ENCODE data around the gene SLC2A5. TPM values are rescaled to one million over a fixed set of nuclear protein-coding genes. Genes with fewer than 3 reads are reported as not detected.

SLC2A5 gene
- total and polyA plus RNA-seq, 10 donors = 2.9 to 23.6 (median 6.9) TPM

DNA sequence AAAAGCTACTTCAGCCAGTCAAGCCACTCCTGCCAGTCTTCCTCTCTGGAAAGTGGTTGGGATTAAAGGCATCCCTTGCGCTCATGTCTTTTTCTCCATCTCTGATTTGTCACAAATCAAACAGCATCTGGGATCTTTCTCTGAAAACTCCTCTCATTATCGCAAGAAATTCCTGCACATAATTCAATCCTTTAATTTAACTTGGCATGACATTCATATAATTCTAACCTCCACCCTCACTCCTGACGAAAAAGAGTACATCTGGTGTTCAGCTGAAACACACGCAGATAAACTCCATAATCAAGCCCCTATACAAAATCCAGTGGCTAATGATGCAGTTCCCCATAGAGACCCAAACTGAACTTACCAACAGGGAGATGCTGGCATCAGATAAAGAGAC, 19.4 kb upstream of the SLC2A5 start:
- Histone ChIP-seq H3K9me3 (no peaks in the 10 kb centered on the region), H3K4me1 (peaks cover 7 to 49% (median 26%) of the 10 kb centered on the region in 6 donors), H3K27me3 (replicated peaks in 1 of 7) (no peaks in the 10 kb centered on the region), H3K4me3 (no peak overlapping the region), H3K36me3 (no peaks in the 10 kb centered on the region), H3K27ac (peak overlapping the region in 4 of 8 donors; percentile 8 to 77 (median 14))
- TF ChIP-seq POLR2AphosphoS5 (IDR thresholded peaks at IDR 0.05) = no peak
- no peak for TF ChIP-seq POLR2A (IDR thresholded peaks at IDR 0.05)
- TF ChIP-seq, protein P1, sequence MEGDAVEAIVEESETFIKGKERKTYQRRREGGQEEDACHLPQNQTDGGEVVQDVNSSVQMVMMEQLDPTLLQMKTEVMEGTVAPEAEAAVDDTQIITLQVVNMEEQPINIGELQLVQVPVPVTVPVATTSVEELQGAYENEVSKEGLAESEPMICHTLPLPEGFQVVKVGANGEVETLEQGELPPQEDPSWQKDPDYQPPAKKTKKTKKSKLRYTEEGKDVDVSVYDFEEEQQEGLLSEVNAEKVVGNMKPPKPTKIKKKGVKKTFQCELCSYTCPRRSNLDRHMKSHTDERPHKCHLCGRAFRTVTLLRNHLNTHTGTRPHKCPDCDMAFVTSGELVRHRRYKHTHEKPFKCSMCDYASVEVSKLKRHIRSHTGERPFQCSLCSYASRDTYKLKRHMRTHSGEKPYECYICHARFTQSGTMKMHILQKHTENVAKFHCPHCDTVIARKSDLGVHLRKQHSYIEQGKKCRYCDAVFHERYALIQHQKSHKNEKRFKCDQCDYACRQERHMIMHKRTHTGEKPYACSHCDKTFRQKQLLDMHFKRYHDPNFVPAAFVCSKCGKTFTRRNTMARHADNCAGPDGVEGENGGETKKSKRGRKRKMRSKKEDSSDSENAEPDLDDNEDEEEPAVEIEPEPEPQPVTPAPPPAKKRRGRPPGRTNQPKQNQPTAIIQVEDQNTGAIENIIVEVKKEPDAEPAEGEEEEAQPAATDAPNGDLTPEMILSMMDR (IDR thresholded peaks at IDR 0.05 in 8 of 11, conservative IDR thresholded peaks at IDR 0.05 in 3 of 11) = no peak
- DNase-seq = no peak
- intact Hi-C loops (cut with DNase I; ENCODE audit: low total_unique reads) = no loop called here
- 71 to 84% (median 79%) methylated on average over 4 of the region's 4 CpGs for WGBS, 5 donors

DNA sequence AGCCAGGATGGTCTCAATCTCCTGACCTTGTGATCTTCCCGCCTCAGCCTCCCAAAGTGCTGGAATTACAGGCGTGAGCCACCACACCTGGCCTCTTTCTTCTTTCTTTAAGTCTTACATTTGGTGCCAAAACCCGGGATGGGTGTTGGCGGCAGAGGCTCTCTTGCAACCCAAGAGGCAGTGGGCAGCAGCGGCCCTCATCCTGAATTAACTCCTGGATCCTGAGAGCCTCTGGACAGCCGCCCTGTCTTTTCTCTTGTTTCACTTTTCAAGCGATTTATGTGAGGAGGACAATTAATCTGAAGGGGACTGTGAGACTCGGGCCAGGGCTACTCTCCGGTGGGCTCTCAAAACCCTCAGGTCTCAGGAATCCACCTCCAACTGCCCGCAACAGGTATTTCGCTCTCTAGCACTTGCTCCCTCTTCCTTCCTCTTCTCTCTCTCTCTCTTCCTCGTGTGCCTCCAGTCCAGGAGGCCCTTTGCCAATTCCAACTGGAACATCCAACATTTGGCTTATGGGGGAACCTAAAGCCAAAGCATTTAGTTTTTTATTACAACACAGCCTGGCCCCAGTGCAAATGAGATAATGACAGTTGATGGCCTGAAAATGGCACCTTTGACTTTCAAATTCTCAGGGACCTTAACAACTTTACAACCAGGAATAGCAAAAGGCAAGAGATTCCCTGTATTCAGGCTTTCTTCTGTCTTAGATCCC, 18.1 kb upstream of the SLC2A5 start:
- H3K9me3 ChIP-seq = no peaks in the 10 kb centered on the region
- TF ChIP-seq POLR2A (IDR thresholded peaks at IDR 0.05) (no peak), POLR2AphosphoS5 (IDR thresholded peaks at IDR 0.05) (no peak)
- TF ChIP-seq, protein P1 (IDR thresholded peaks at IDR 0.05 in 8 of 11, conservative IDR thresholded peaks at IDR 0.05 in 3 of 11) = no peak
- no peaks in the 10 kb centered on the region for H3K36me3 ChIP-seq
- intact Hi-C loops (cut with DNase I; ENCODE audit: low total_unique reads) = no loop called here
- WGBS, 5 donors = 71 to 80% (median 76%) methylated on average over 12 of the region's 12 CpGs
- no peaks in the 10 kb centered on the region for H3K27me3 ChIP-seq (replicated peaks in 1 of 7)
- no peak overlapping the region for H3K4me3 ChIP-seq
- no peak for DNase-seq
- H3K27ac ChIP-seq = peak overlapping the region in 3 of 8 donors; percentile 32 to 77 (median 46)
- peaks cover 14 to 52% (median 30%) of the 10 kb centered on the region in 6 donors for H3K4me1 ChIP-seq

DNA sequence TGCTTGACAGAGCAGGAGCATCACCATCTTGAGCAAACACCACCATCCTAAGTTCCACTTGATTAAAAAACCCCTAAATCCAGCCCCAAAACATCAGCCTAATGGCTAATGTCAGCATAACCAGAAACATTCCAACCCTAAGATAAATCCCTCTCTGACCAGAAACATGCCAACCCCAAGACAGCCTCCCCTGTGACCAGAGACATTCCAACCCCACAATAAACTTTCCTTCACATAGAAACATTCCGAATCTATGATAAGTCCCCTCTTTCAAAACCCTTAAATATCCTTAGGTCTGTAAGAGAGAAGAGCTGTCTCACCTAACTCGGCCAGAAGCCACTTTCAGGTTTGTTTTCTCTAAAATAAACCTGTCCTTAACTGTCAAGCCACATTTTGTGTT, 17.4 kb upstream of the SLC2A5 start:
- H3K4me3 ChIP-seq = no peak overlapping the region
- H3K27ac ChIP-seq = peak overlapping the region in 5 of 8 donors; percentile 17 to 77 (median 41)
- no peaks in the 10 kb centered on the region for H3K36me3 ChIP-seq
- DNase-seq = no peak
- peaks cover 14 to 60% (median 34%) of the 10 kb centered on the region in 6 donors for H3K4me1 ChIP-seq
- no peak for TF ChIP-seq POLR2A (IDR thresholded peaks at IDR 0.05)
- TF ChIP-seq POLR2AphosphoS5 (IDR thresholded peaks at IDR 0.05) = no peak
- H3K27me3 ChIP-seq (replicated peaks in 1 of 7) = no peaks in the 10 kb centered on the region
- intact Hi-C loops (cut with DNase I; ENCODE audit: low total_unique reads) = no loop called here
- no peaks in the 10 kb centered on the region for H3K9me3 ChIP-seq
- 42 to 80% (median 71%) methylated on average over 2 of the region's 2 CpGs for WGBS, 5 donors

DNA sequence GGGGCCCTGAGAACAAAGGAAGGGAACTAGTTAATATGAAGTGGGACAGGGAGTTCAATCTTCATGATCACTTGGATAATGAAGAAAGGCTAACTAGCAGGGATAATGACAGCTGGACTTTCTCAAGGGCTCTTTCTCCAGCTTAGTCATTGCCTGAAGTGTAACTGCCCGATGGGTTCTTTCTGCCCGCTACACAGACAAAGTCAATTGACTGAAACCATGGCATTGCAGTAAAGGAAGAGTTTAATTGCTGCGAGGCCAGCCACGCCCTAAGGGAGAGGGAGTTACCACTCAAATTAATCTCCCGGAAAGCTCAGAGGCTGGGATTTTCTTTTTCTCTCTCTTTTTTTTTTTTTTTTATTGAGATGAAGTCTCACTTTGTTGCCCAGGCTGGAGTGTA, 16.6 kb upstream of the SLC2A5 start:
- intact Hi-C loops (cut with DNase I; ENCODE audit: low total_unique reads) = no loop called here

More for the DNA sequence above, 16.6 kb upstream of the SLC2A5 start:
- 39 to 84% (median 47%) methylated on average over 5 of the region's 5 CpGs for WGBS, 5 donors
- Histone ChIP-seq H3K27me3 (replicated peaks in 1 of 7) (no peaks in the 10 kb centered on the region), H3K27ac (peak overlapping the region in 7 of 8 donors; percentile 16 to 77 (median 40)), H3K4me1 (peaks cover 14 to 66% (median 35%) of the 10 kb centered on the region in 6 donors), H3K9me3 (no peaks in the 10 kb centered on the region), H3K4me3 (no peak overlapping the region), H3K36me3 (no peaks in the 10 kb centered on the region)
- TF ChIP-seq POLR2A (IDR thresholded peaks at IDR 0.05) = no peak
- no peak for TF ChIP-seq POLR2AphosphoS5 (IDR thresholded peaks at IDR 0.05)
- TF ChIP-seq, protein P1 (IDR thresholded peaks at IDR 0.05 in 8 of 11, conservative IDR thresholded peaks at IDR 0.05 in 3 of 11) = no peak
- no peak for DNase-seq

All from spleen (tissue), 11 donors.